GM12801 (cell line): ENCODE data around the gene CRIP3.

Experiments
- TF ChIP-seq, protein P1 (sequence below): IDR thresholded peaks from one replicate; pipeline ENCODE4 v1.5.1; 2011; ENCODE audit warnings: control low read depth; ENCODE audit not compliant: insufficient read length; ENCODE audit errors: extremely low read depth

Gene CRIP3, protein sequence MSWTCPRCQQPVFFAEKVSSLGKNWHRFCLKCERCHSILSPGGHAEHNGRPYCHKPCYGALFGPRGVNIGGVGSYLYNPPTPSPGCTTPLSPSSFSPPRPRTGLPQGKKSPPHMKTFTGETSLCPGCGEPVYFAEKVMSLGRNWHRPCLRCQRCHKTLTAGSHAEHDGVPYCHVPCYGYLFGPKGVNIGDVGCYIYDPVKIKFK

DNA sequence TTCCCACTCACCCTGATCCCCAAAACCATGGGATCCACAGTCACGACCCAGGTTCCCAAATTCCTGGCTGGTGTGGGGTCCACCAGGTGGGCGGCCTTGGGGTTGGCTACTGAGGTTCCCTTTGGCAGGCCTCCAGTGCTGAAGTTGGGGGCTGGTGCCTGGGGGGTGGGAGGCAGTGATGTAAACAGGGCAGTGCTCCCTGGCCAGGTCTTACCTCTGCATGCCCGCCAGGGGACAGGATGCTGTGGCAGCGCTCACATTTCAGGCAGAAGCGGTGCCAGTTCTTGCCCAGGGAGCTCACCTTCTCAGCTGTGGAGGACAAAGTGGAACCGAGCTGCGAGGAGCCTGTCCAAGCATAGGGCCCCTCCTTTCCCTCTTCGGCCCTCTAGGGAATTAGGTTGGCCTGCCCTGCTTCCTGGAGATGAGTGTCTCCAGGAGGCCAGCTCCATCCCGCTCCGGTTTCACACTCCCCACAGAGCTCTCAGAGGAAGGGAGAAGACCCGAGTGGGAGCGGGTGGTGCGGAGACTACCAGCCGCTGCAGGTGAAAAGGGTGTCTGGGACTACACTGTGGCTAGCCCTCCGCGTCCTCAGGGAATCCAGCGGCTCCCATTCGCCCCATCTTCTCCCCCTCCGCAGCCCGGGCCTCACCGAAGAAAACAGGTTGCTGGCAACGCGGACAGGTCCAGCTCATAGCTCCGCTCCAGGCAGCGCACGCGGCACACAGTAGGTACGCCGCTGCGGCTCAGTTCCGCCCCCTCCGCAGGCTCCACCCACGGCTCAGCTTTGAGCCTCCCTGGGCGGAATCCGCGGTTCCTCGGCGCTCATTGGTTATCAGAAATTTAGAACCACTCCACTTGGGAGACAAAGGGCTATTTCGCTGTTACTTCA, at the start of gene CRIP3:
Gene CRIP3 (minus strand): TSS at position 726 of the 889 bp plus-strand sequence. CDS start 34 bp downstream, at position 692.
- TF ChIP-seq, protein P1, sequence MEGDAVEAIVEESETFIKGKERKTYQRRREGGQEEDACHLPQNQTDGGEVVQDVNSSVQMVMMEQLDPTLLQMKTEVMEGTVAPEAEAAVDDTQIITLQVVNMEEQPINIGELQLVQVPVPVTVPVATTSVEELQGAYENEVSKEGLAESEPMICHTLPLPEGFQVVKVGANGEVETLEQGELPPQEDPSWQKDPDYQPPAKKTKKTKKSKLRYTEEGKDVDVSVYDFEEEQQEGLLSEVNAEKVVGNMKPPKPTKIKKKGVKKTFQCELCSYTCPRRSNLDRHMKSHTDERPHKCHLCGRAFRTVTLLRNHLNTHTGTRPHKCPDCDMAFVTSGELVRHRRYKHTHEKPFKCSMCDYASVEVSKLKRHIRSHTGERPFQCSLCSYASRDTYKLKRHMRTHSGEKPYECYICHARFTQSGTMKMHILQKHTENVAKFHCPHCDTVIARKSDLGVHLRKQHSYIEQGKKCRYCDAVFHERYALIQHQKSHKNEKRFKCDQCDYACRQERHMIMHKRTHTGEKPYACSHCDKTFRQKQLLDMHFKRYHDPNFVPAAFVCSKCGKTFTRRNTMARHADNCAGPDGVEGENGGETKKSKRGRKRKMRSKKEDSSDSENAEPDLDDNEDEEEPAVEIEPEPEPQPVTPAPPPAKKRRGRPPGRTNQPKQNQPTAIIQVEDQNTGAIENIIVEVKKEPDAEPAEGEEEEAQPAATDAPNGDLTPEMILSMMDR = no peak

DNA sequence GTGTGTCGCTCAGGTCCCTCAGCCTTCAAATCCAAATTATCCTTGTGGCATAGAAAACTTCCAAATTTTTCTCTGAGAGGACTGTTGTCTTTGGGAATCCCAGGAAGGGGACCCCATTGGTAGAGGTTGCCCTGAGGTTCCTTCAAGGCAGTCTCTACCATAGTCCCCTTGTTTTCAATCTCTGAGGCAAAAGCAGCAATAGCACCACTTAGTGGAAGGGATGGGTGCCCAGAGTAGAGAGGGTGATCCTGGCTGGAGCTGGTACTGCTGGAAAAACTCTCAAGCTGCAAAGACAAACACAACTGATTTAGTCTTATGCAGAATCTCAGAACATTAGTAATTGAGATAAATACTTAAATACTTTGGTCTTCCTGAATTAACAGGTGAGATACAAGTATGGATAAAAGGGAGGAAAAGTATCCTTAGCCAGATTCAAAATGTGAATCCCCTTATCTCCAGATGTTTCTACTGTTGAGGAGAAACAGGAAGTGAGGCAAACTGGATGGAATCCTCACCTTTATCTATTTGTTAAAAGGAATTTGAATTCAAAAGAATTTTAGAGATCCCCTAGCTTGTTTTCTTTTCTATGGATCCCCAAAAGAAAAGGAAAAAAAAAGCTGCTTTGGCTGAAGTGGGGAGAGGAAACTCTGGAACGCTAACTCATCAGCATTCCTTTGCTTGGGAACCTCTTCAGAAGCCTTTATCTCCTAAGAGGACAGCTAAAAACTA, 47.4 kb upstream of the CRIP3 start:
- TF ChIP-seq, protein P1 = no peak

DNA sequence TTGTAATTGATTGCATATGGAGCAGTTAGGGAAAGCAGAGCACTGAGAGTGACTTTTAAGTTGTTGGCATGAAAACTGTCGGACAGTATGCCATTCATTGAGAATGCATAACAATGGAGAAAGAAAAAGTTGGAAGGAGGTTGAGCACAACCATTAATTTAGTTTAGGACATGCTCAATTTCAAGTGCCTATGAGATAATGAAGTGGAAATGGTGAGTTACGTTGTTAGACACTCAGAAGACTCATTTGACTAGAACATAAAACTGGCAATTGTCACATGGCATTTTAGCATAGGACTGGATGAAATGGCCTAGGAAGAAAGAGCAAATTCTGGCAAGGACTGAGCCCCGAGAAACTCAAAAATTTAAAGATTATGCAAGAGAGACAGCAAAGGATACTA, 38.8 kb upstream of the CRIP3 start:
- TF ChIP-seq, protein P1 = no peak

DNA sequence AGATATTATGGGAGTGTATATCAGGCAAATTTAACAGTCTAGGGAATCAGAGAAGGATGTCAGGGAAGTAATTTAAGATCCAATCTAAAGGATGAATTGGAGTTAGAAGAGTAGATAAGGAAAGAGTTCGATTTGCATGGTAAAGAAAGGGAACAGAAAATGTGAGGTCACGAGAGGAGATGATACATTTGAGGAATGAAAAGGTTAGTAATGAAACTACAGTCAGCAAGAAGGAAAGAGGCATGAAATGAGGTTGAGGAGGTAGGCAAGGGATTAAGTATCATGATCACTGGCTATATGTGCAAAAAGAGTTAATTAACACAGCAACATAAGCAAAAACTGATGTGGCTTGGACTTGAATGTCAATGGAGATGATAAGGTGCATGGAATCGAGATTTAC, 38.4 kb upstream of the CRIP3 start:
- TF ChIP-seq, protein P1 = no peak

DNA sequence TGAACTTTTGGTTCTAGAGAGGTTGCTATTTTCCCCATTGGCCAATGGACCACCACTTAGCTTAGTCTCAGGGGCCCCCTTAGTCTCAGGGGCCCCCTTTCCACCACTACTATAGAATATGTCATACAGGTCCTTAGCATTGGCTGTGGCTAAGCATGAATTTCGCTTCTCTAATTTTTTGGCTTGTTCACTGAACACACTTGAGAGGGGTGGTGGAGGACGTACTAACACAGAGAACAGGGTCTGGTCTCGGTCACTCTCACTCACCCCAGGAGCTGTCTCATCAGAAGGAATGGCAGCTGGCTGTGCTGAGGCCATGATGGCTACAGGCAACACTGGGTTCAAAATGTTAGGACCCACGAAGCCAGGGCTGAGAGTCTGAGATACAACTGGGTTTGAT, 30.5 kb upstream of the CRIP3 start:
- TF ChIP-seq, protein P1 = no peak

DNA sequence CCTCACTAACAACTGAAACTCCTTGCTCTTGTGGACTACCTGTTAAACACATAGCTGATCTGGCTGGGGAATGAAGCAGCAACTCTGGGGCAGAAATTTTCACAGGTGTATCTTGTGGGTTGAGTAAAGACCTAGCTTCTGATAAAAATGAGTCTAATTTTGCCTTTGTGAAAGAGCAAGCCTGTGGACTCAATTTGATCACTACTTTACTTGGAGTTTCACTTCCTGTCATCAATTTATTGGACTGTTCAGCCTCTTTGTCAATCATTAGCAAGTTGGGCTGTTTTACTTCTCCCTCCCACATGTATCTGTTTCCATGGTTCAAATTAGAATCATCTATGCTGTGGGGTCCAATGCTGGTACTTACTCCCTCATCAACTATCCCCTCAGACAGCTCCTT, 29.6 kb upstream of the CRIP3 start:
- TF ChIP-seq, protein P1 = no peak

DNA sequence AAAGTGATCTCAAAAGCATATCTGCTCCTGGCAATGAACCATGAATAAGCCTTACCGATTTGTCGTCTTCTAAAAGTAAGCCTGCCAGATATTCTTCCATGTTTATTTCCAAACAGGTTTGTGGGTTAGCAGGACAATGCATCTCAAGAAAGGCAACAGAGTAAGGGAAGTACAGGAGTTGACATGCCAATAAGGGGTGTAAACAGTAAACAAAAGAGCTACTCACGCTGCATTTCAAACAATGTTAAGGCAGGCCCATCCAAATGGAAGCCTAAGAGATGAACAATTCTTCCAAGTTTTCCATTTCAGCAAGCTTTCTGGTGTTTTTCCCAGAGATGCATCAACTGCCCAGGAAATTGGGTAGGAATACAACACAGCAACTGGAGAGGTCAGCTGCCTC, 27.8 kb upstream of the CRIP3 start:
- TF ChIP-seq, protein P1 = no peak
